ENCODE data around the gene TOM1L1. TPM values are rescaled to one million over a fixed set of nuclear protein-coding genes. Genes with fewer than 3 reads are reported as not detected.

TOM1L1 gene
- total RNA-seq, 1 experiment from 2014 or later = 44.6 TPM

DNA sequence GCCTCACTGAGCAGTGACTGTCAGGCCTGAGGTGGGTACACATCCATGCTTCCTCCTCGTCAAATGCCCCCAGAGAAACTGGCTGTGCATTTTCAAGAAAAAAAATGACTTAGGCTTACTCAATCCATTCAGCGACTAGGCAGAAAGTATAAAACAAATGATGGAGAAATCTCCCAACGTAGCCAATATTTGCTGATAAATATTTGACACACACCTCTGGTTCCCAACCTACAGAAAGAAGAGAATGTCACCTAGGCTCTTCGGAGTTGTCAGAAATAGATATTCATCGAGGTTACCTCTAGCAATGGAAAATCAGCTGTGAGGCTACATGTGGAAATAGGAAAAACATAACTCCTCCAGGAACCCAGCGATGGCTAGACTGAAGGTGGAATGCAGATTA, 12.4 kb upstream of the TOM1L1 start:
- H3K9me3 Mint-ChIP-seq = no peaks in the 10 kb centered on the region
- H3K79me2 ChIP-seq (ENCODE audit: insufficient read depth, low read length) = no peaks in the 10 kb centered on the region

More for the DNA sequence above, 12.4 kb upstream of the TOM1L1 start:
- Histone ChIP-seq H2AFZ (ENCODE audit: low read length) (no peak overlapping the region), H4K5ac (ENCODE audit: insufficient read length, low read depth, low read length) (no peak overlapping the region), H3T11ph (ENCODE audit: low read length) (no peak overlapping the region), H3K18ac (ENCODE audit: insufficient read length, low read depth, low read length) (no peak overlapping the region), H2BK5ac (ENCODE audit: insufficient read length, low read length) (no peak overlapping the region), H3K23ac (ENCODE audit: insufficient read length, low read depth, low read length) (no peak overlapping the region), H2BK12ac (ENCODE audit: insufficient read length, low read depth, low read length) (no peak overlapping the region), H2AK5ac (ENCODE audit: insufficient read length, low read length) (no peak overlapping the region), H2BK15ac (ENCODE audit: low read depth, low read length) (no peak overlapping the region), H3K4ac (ENCODE audit: low read depth, low read length) (no peak overlapping the region), H4K8ac (replicated peaks; ENCODE audit: insufficient read length, low read depth, low read length) (no peak overlapping the region), H3K27ac (ENCODE audit: insufficient read length, low read depth, low read length) (no peak overlapping the region), H3K79me1 (ENCODE audit: insufficient read depth, low read depth, low read length, poor library complexity, severe bottlenecking) (no peaks in the 10 kb centered on the region), H3K9ac (ENCODE audit: extremely low read depth, insufficient read length, low read length) (no peak overlapping the region), H2BK120ac (ENCODE audit: low read depth, low read length, poor library complexity, severe bottlenecking) (no peak overlapping the region), H3K4me2 (ENCODE audit: insufficient read depth, insufficient read length, low read length) (no peak overlapping the region), H3K23me2 (ENCODE audit: insufficient read length, low read depth, low read length, poor library complexity, severe bottlenecking) (no peaks in the 10 kb centered on the region), H4K20me1 (ENCODE audit: control insufficient read depth, insufficient read depth, insufficient read length) (no peaks in the 10 kb centered on the region), H3K4me1 (ENCODE audit: insufficient read depth, low read length) (no peaks in the 10 kb centered on the region), H2BK20ac (ENCODE audit: low read depth, low read length, poor library complexity, severe bottlenecking) (no peak overlapping the region), H3K56ac (ENCODE audit: insufficient read length, low read depth, low read length) (no peak overlapping the region), H4K91ac (ENCODE audit: insufficient read length, low read depth, low read length) (no peak overlapping the region), H3K14ac (ENCODE audit: insufficient read depth, low read length) (no peak overlapping the region), H3K27me3 (ENCODE audit: insufficient read depth, low read length) (no peaks in the 10 kb centered on the region), H3K9me3 (ENCODE audit: control insufficient read depth, low read depth, low read length) (no peaks in the 10 kb centered on the region)
- no peaks in the 10 kb centered on the region for H3K27me3 Mint-ChIP-seq (ENCODE audit: low read depth)
- no peak for DNase-seq
- no peak overlapping the region for H3K4me3 Mint-ChIP-seq
- no peaks in the 10 kb centered on the region; a peak in 1 of 7 replicates for H3K36me3 Mint-ChIP-seq (ENCODE audit: insufficient read depth in 1 of 3, low read depth in 3 of 3)
- no peak overlapping the region for H3K27ac Mint-ChIP-seq
- no peak for TF ChIP-seq CTCF (conservative IDR thresholded peaks at IDR 0.05)
- WGBS (ENCODE audit: extremely low coverage, insufficient read length, low lambda C conversion rate) = no CpG with 5 or more reads among the region's 6 CpGs
- peaks cover 4 to 7% of the 10 kb centered on the region in 2 experiments for H3K4me1 Mint-ChIP-seq
